Body of pancreas (tissue), 4 donors: ENCODE measurements around the gene CMIP. TPM values are rescaled to one million over a fixed set of nuclear protein-coding genes. Genes with fewer than 3 reads are reported as not detected.

ENCODE experiments used
- ATAC-seq: fragments of 150-250 bp; one replicate; pipeline ENCODE4 v1.9.1; 2016
- DNase-seq, 4 donors: peaks; one replicate each; pipeline ENCODE4 v3.0.0-alpha.2; 2019
- H3K27ac ChIP-seq, 4 donors: fragments of 200-600 bp; sonication (generic); 1 replicate in 3 of 4; 2 replicates in 1 of 4; pipeline versions ENCODE4 v1.5.1 to v1.6.1; 2016 to 2019; ENCODE audit warnings: mild to moderate bottlenecking in 1 of 4, mixed read lengths in 1 of 4, moderate library complexity in 1 of 4
- H3K27me3 ChIP-seq, 2 donors: fragments of 200-600 bp; sonication (generic); one replicate each; pipeline ENCODE4 v1.6.0; 2016; ENCODE audit warnings: mild to moderate bottlenecking in 1 of 2
- H3K36me3 ChIP-seq, 2 donors: fragments of 200-600 bp; sonication (generic); replicated peaks in 1 of 2; 2 replicates each; pipeline ENCODE4 v1.5.1; 2016; ENCODE audit warnings: low read depth in 2 of 2; ENCODE audit not compliant: insufficient read depth in 1 of 2
- H3K4me1 ChIP-seq: fragments of 200-600 bp; sonication (generic); one replicate; pipeline ENCODE4 v1.6.0; 2016
- H3K4me3 ChIP-seq, 2 donors: fragments of 200-600 bp; sonication (generic); 1 replicate in 1 of 2; 2 replicates in 1 of 2; pipeline ENCODE4 v1.5.1; 2016 to 2019
- H3K9me3 ChIP-seq, 3 donors: fragments of 200-600 bp; sonication (generic); 1 replicate in 2 of 3; 2 replicates in 1 of 3; pipeline ENCODE4 v1.5.1; 2016
- CTCF ChIP-seq, 7 experiments: fragments of 450-650 bp in 4 of 7; fragments of 200-600 bp in 3 of 7; sonication (generic) in 3 of 7; IDR thresholded peaks; one replicate each; pipeline ENCODE4 v1.5.1; 2016 to 2019; ENCODE audit warnings: antibody characterized with exemption in 7 of 7
- POLR2A ChIP-seq, 3 donors: fragments of 450-650 bp; IDR thresholded peaks; one replicate each; pipeline ENCODE4 v1.6.1; 2016; ENCODE audit warnings: antibody characterized with exemption in 3 of 3, mild to moderate bottlenecking in 2 of 3
- WGBS, 2 donors: methylation state at CpG; one replicate each; pipeline ENCODE4 v1.1.5; 2017; 5-methylcytosine and 5-hydroxymethylcytosine counted together
- intact Hi-C: fragments of 100-400 bp; cut with DNase I; formaldehyde crosslinking; loops from one replicate; pipeline ENCODE4 v1.15.1; 2023
- total RNA-seq, 2 donors: library from RNA; depleted of rRNA; stranded (reverse); fragments of >200 nt; gene quantifications; one replicate each; pipeline ENCODE4 v1.1.0, GENCODE V29; 2016

Gene CMIP
- total RNA-seq, 2 donors from 2014 or later = 18.7 to 18.8 TPM

DNA sequence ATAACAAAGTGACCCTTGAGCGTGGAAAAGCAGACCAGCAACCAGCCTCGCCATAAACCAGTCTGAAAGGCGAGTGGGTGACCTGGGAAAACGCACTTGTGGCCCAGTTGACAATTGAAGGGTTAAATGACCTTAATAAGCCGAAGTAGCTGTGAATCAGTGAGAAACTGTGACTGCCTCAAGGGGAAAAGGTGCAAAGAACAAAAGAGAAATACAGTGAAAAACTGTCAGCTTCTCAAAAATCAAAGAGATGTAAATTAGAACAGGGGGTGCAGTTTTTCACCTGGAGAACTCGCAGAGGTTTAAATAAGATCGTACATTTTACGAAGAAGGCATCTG, 124.1 kb downstream of the CMIP start:
- no peaks in the 10 kb centered on the region for H3K9me3 ChIP-seq
- H3K4me3 ChIP-seq = no peak overlapping the region
- WGBS, 2 donors = 83 to 86% methylated on average over 8 of the region's 8 CpGs
- no peaks in the 10 kb centered on the region for H3K36me3 ChIP-seq
- H3K27ac ChIP-seq = peak overlapping the region in 1 of 4 donors; percentile 17
- H3K27me3 ChIP-seq = no peaks in the 10 kb centered on the region
- no peak for TF ChIP-seq CTCF (IDR thresholded peaks at IDR 0.05)
- no peak for TF ChIP-seq POLR2A (IDR thresholded peaks at IDR 0.05)
- peaks cover 10% of the 10 kb centered on the region for H3K4me1 ChIP-seq
- no peak for ATAC-seq
- no peak for DNase-seq
- intact Hi-C loops = no loop called here

DNA sequence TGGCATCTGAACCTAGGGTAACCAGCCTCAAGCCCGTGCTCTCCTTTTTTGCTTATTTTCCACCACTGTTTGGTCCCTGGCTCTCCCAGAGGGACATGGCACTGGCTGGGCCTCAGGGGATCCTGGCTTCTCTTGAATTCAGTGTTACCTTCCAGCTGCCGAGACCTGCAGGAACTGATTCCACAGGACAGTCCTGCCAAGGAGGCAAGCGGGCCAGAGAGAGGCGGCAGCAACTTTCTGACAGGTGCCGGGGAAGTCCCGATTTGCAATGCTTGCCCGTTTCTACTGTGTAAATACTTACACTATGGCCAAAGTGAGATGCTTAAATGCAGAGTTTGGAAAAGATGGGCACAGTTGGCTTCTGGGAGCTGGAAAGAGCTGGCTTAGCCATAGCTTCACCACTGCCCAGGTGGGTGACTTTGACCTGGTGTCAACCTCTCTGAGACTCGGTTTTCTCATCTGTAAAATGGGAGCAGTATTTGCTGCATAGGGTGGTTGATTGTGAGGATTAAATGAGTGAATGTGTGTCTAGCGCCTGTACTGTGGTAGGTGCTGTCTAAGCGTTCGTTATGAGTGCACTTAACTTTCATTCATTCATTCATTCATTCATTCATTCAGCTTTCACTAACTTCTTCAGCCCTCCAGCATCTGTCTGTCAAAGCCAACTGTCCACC, 124.9 kb downstream of the CMIP start:
- Histone ChIP-seq H3K4me3 (no peak overlapping the region), H3K4me1 (peaks cover 14% of the 10 kb centered on the region), H3K27ac (no peak overlapping the region), H3K9me3 (no peaks in the 10 kb centered on the region), H3K27me3 (no peaks in the 10 kb centered on the region), H3K36me3 (no peaks in the 10 kb centered on the region)
- 76 to 83% methylated on average over 11 of the region's 11 CpGs for WGBS, 2 donors
- no peak for TF ChIP-seq POLR2A (IDR thresholded peaks at IDR 0.05)
- TF ChIP-seq CTCF (IDR thresholded peaks at IDR 0.05) = no peak
- DNase-seq (no peak), ATAC-seq (no peak)
- intact Hi-C loops = no loop called here

DNA sequence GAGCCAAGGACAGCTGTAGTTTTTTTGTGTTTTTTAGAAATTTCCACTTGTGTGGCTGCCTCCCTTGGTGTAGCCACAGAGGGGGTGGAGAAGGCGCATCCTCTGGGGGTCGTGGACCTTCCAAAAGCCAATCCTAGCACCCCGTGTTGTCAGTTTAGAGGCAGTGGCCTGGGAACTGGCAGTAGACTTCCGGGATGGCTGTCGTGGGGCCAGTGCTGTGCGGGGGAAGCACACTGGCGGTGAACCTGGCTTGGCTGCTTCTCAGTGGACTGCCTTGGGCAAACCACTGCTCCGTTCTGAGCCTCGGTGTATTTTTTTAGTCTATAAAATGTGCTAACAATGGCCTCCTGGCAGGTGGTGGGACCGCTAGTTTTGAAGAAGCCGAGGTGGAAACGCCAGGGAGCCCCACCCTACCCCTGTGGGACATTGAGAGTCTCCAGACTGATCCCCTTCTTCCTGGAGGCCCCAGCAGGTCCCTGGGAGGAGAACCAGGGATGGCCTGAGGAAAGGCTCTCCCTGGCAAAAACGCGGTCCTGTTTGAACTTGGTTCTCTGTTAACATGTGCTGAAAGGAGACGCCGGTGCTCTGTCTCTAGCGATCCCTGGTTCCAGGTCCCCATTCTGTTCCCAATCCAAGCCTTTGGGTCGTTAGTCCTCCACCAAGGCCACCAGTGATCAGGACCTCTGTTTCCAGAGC, 125.7 kb downstream of the CMIP start:
- no peaks in the 10 kb centered on the region for H3K27me3 ChIP-seq
- TF ChIP-seq POLR2A (IDR thresholded peaks at IDR 0.05) = no peak
- H3K36me3 ChIP-seq = no peaks in the 10 kb centered on the region
- ATAC-seq (no peak), DNase-seq (no peak)
- H3K4me1 ChIP-seq = peaks cover 14% of the 10 kb centered on the region
- no peak overlapping the region for H3K27ac ChIP-seq
- no peak overlapping the region for H3K4me3 ChIP-seq
- WGBS, 2 donors = 87 to 91% methylated on average over 15 to 18 of the region's 18 CpGs
- intact Hi-C loops = no loop called here
- H3K9me3 ChIP-seq = no peaks in the 10 kb centered on the region

DNA sequence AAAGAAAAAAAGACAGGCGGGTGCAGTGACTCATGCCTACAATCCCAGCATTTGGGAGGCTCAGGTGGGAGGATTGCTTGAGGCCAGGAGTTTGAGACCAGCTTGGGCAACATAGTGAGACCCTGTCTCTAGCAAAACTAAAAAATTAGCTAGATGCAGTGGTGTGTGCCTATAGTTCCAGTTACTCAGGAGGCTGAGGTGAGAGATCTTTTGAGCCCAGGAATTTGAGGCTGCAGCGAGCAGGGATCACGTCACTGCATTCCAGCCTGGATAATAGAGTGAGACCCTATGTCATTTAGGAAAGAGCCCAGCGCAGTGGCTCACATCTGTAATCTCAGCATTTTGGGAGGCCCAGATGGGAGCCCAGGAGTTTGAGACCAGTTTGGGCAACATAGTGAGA, 126.6 kb downstream of the CMIP start:
- ATAC-seq (no peak), DNase-seq (no peak)
- Histone ChIP-seq H3K36me3 (no peaks in the 10 kb centered on the region), H3K4me3 (no peak overlapping the region), H3K4me1 (peaks cover 14% of the 10 kb centered on the region), H3K27ac (no peak overlapping the region), H3K9me3 (no peaks in the 10 kb centered on the region), H3K27me3 (no peaks in the 10 kb centered on the region)
- intact Hi-C loops = no loop called here
- TF ChIP-seq POLR2A (IDR thresholded peaks at IDR 0.05) (no peak), CTCF (IDR thresholded peaks at IDR 0.05) (no peak)
- 85 to 95% methylated on average over 2 to 4 of the region's 4 CpGs for WGBS, 2 donors

- ATAC-seq = no peak
Measured at GRCh38 chr16:81571592-81572385, 127.2 kb downstream of the CMIP start.

More at GRCh38 chr16:81571592-81572385, 127.2 kb downstream of the CMIP start:
- H3K9me3 ChIP-seq = no peaks in the 10 kb centered on the region
- no peak overlapping the region for H3K4me3 ChIP-seq
- intact Hi-C loops = no loop called here
- DNase-seq = no peak
- no peak overlapping the region for H3K27ac ChIP-seq
- H3K36me3 ChIP-seq = no peaks in the 10 kb centered on the region
- TF ChIP-seq POLR2A (IDR thresholded peaks at IDR 0.05) = no peak
- no peak for TF ChIP-seq CTCF (IDR thresholded peaks at IDR 0.05)
- WGBS, 2 donors = 84 to 85% methylated on average over 23 to 24 of the region's 24 CpGs
- peaks cover 14% of the 10 kb centered on the region for H3K4me1 ChIP-seq
- H3K27me3 ChIP-seq = no peaks in the 10 kb centered on the region
